Heart left ventricle (tissue), 16 donors: Measurements from ENCODE around the gene C6orf118. TPM values are rescaled to one million over a fixed set of nuclear protein-coding genes. Genes with fewer than 3 reads are reported as not detected.

Experiments used
- ATAC-seq, 4 donors: fragments of 200-7000 bp; cut with Tn5 transposase; one replicate each; pipeline ENCODE4 v1.9.1; 2020 to 2022; ENCODE audit warnings: moderate library complexity in 4 of 4, mild to moderate bottlenecking in 3 of 4, moderate number of reproducible peaks in 1 of 4
- DNase-seq, 5 donors: peaks; one replicate each; pipeline ENCODE4 v3.0.0-alpha.2; 2020
- H3K27ac ChIP-seq, 12 donors: fragments of 200-600 bp; sonication (generic) in 4 of 12; one replicate each; pipeline versions ENCODE4 v1.5.0 to v1.8.0; 2016 to 2022; ENCODE audit warnings: mild to moderate bottlenecking in 2 of 12
- H3K27me3 ChIP-seq, 9 donors: fragments of 200-600 bp; sonication (generic) in 2 of 9; one replicate each; pipeline versions ENCODE4 v1.5.1 to v1.8.0; 2016 to 2022; ENCODE audit warnings: mild to moderate bottlenecking in 3 of 9
- H3K36me3 ChIP-seq, 9 donors: fragments of 200-600 bp; sonication (generic) in 2 of 9; one replicate each; pipeline versions ENCODE4 v1.5.0 to v1.8.0; 2018 to 2022; ENCODE audit warnings: mild to moderate bottlenecking in 2 of 9
- H3K4me1 ChIP-seq, 12 donors: fragments of 200-600 bp; sonication (generic) in 4 of 12; one replicate each; pipeline versions ENCODE4 v1.5.0 to v1.8.0; 2016 to 2022; ENCODE audit warnings: mild to moderate bottlenecking in 3 of 12
- H3K4me3 ChIP-seq, 12 donors: fragments of 200-600 bp; sonication (generic) in 4 of 12; one replicate each; pipeline versions ENCODE4 v1.5.0 to v1.8.0; 2017 to 2022; ENCODE audit warnings: mild to moderate bottlenecking in 9 of 12, moderate library complexity in 4 of 12
- H3K9me3 ChIP-seq, 12 donors: fragments of 200-600 bp; sonication (generic) in 4 of 12; one replicate each; pipeline versions ENCODE4 v1.5.0 to v1.8.0; 2016 to 2022; ENCODE audit warnings: mild to moderate bottlenecking in 1 of 12
- POLR2A ChIP-seq, 2 donors: fragments of 450-650 bp; IDR thresholded peaks; one replicate each; pipeline ENCODE4 v1.6.1; 2017; ENCODE audit warnings: antibody characterized with exemption in 2 of 2, mild to moderate bottlenecking in 2 of 2, moderate library complexity in 2 of 2
- WGBS, 4 donors: extraction: QIAGEN DNeasy Blood & Tissue Kit in 2 of 4; methylation state at CpG; one replicate each; pipeline versions ENCODE4 v1.1.5 to v1.1.7; 2013 to 2018; 5-methylcytosine and 5-hydroxymethylcytosine counted together
- intact Hi-C, 10 donors: fragments of 100-400 bp; cut with DNase I; formaldehyde crosslinking; loops; one replicate each; pipeline versions ENCODE4 v1.11.1 to v1.14.2; 2022
- long read RNA-seq, 3 donors: library from polyadenylated mRNA; unstranded; transcript quantifications; one replicate each; pipeline ENCODE4 v2.0.0, GENCODE V29; 2020 to 2021
- polyA plus RNA-seq, 2 donors: library from polyadenylated mRNA; stranded (reverse); fragments of 200-250 nt; gene quantifications; one replicate each; pipeline ENCODE4 v1.2.3, GENCODE V29; 2013
- total RNA-seq, 9 donors: library from RNA; depleted of rRNA in 2 of 9; stranded (reverse); fragments of >200 nt in 2 of 9; fragmentation: NEBNext Ultra II Directional in 3 of 9; extraction: Animal tissue kit (Norgen Biotek cat#: 25700) in 3 of 9; gene quantifications; one replicate each; pipeline versions ENCODE4 v1.1.0 to v1.2.4, GENCODE V29; 2016 to 2023
- TF ChIP-seq, protein P1 (sequence below), 12 donors: fragments of 200-600 bp; sonication (generic) in 4 of 12; IDR thresholded peaks; one replicate each; pipeline versions ENCODE4 v1.5.0 to v1.8.0; 2018 to 2022; ENCODE audit warnings: antibody characterized with exemption in 12 of 12, mild to moderate bottlenecking in 5 of 12
- donor health status: ischemic (EF 13 %, LVEDD 7.1; RV severe dilation, severe dysfunction).
- donor health status: healthy with polysubstance abuse.
- donor health status: DM: no; HTN: yes; CAD: no.
- donor health status: DM: no; HTN: no; CAD: no.
- donor health status: ischemic (EF 25% LVEDD 6.9; RV normal size, moderate dysfunction).
- donor health status: ischemic (EF 25% LVEDD 5.7; RV mildly dilated, moderate dysfunction).
- donor health status: healthy.
- donor health status: DM: yes; HTN: yes; CAD: no.
- donor health status: ischemic (EF 35%, LVEDD 5.7; RV mildly dilated, moderate dysfunction).
- donor health status: nonischemic (EF 11% LVEDD 7.7; RV severe dilation, severe dysfunction).
- donor health status: DM: yes; HTN: yes; CAD: no.
- donor health status: PGD.
- donor health status: ischemic (EF 29% LVEDD 5.4; RV normal size, mild dysfunction).
- donor health status: nonischemic (EF 23%, LVEDD 6.1; RV moderate dilation, normal function).

The C6orf118 gene
- total RNA-seq: not detected
- not detected for polyA plus RNA-seq
- long read RNA-seq, donor 1: 0 reads
- long read RNA-seq, donor 2: 0 reads
- long read RNA-seq, donor 3: 0 reads

DNA sequence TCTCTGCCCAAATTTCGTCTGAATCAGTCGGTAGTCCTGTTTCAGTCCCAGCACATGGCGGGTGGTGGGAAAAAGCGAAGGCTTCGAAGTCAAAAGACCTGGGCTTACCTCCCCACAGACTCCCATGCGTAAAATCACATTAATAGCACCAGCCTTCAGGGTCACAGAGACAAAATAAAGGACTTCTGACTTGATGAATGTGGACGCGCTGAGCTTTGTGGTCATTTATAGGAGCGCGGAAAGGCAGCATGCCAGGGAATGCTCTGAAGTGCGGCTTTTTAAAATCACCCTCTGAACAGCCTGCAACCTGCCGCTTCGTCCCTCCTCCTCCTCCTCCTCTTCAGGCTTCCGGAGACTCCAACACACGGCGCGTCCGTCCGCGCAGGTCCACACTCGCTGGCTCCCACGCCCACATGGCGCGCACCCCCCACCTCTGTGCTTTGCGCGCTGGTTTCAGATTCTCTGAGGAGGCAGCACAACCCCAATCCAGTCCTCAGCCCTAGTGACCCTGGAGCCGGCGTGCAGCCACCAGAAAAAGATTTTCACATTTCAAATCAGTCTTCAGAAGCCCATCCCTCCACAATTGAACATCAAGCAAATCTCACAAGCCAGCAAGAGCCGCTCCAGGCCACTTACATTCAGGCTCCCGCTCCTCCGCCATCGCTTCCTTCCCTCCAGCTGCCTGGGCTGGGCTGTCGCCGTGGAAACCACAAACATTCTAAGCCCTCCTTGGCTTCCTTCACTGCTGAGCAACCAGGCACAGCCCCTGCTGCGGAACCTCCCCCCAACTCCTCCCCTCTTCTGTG lies at the start of gene C6orf118:
Gene C6orf118, minus strand, starts transcription at position 680 of the 806 bp plus-strand sequence. Its CDS starts 19 bp downstream, at position 661.
- Histone ChIP-seq H3K4me3 (peak within 1 kb of the TSS; percentile 14 to 59 (median 46)), H3K27ac (no peak within 1 kb of the TSS), H3K4me1 (peaks cover 0 to 13% (median 3%) of the 10 kb centered on the region in 12 donors), H3K9me3 (no peaks in the 10 kb centered on the region), H3K36me3 (no peaks in the 10 kb centered on the region), H3K27me3 (no peaks in the 10 kb centered on the region)
- 8 to 9% (median 9%) methylated on average over 35 of the region's 35 CpGs for WGBS, 4 donors
- DNase-seq: peak in 4 of 5 donors; percentile 56 to 63 (median 60)
- TF ChIP-seq POLR2A (IDR thresholded peaks at IDR 0.05): no peak
- TF ChIP-seq, protein P1, sequence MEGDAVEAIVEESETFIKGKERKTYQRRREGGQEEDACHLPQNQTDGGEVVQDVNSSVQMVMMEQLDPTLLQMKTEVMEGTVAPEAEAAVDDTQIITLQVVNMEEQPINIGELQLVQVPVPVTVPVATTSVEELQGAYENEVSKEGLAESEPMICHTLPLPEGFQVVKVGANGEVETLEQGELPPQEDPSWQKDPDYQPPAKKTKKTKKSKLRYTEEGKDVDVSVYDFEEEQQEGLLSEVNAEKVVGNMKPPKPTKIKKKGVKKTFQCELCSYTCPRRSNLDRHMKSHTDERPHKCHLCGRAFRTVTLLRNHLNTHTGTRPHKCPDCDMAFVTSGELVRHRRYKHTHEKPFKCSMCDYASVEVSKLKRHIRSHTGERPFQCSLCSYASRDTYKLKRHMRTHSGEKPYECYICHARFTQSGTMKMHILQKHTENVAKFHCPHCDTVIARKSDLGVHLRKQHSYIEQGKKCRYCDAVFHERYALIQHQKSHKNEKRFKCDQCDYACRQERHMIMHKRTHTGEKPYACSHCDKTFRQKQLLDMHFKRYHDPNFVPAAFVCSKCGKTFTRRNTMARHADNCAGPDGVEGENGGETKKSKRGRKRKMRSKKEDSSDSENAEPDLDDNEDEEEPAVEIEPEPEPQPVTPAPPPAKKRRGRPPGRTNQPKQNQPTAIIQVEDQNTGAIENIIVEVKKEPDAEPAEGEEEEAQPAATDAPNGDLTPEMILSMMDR (IDR thresholded peaks at IDR 0.05): no peak
- intact Hi-C loops: no loop called here
- peak; percentile 84 to 97 (median 89) for ATAC-seq

DNA sequence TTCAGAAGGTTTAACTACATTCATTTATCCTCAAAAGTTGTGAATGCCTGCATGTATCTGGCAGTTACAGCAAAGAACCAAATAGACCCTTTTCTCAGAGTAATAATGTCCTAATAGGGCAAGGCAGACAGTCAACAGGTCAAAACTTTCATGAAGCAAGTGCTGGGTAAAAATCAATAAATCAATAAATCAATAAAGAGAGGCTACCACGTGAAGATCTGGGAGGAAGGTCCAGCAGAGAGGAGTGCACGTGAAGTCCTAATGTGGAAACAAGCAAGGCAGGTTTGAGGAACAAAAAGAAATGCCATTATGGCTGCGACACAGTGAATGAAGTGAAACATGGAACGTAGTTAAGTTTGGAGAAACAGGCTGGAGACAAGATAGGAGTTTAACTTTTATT lies 36.3 kb upstream of the C6orf118 start:
- Histone ChIP-seq H3K4me3 (no peak overlapping the region), H3K36me3 (peaks cover 0 to 27% (median 3%) of the 10 kb centered on the region in 9 donors), H3K27ac (no peak overlapping the region), H3K4me1 (no peaks in the 10 kb centered on the region), H3K9me3 (peaks cover 0 to 5% (median 0%) of the 10 kb centered on the region in 12 donors), H3K27me3 (no peaks in the 10 kb centered on the region)
- WGBS, 4 donors: 86 to 90% (median 89%) methylated on average over 4 of the region's 4 CpGs
- no peak for DNase-seq
- no peak for TF ChIP-seq POLR2A (IDR thresholded peaks at IDR 0.05)
- TF ChIP-seq, protein P1 (IDR thresholded peaks at IDR 0.05): no peak
- no peak for ATAC-seq
- intact Hi-C loops: no loop called here

DNA sequence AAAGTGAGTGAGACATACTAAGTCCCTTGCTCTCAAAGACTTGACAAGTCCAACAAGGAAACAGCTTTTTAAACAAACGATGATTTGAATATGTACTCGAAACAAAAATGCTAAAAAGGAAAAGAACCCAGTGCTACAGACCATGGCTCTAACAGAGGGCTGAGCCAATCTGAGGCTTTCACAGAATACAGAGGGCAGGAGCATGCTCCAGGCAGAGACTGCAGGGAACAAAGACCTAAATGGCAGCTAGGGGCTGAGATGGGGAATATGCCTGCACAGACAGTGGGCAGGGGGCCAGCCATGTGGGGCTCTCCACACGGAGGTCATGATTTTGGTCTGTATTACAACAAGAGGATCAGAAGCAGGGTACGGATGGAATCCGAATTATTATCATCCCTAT lies 31.1 kb upstream of the C6orf118 start:
- Histone ChIP-seq H3K36me3 (peaks cover 0 to 28% (median 6%) of the 10 kb centered on the region in 9 donors), H3K9me3 (peaks cover 0 to under 1% (median 0%) of the 10 kb centered on the region in 12 donors), H3K27me3 (no peaks in the 10 kb centered on the region), H3K4me3 (no peak overlapping the region), H3K27ac (no peak overlapping the region), H3K4me1 (no peaks in the 10 kb centered on the region)
- intact Hi-C loops: no loop called here
- TF ChIP-seq, protein P1 (IDR thresholded peaks at IDR 0.05): no peak
- no peak for TF ChIP-seq POLR2A (IDR thresholded peaks at IDR 0.05)
- 87 to 90% (median 88%) methylated on average over 5 of the region's 5 CpGs for WGBS, 4 donors
- ATAC-seq: no peak
- DNase-seq: no peak

DNA sequence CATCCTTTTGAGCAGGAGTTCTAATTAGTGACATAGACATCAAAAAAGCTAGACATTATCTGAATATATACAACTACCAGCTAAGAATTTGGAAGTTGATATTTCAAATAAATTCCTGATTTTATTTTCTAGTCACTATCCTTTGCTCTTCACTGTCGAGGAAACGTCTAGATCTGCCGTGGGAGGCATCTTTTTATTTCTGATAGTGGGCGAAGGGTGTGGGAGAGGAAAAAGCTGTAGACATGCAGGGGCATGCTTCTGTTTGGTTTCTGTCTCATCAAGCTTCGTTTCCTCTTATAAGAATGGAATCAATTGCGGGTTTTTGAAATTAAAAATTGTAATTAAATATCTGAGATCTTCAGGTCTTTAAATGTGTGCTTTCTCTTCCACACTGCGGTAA lies 16.2 kb upstream of the C6orf118 start:
- intact Hi-C loops: no loop called here
- Histone ChIP-seq H3K9me3 (peaks cover 0 to 17% (median 9%) of the 10 kb centered on the region in 12 donors), H3K4me3 (no peak overlapping the region), H3K27ac (no peak overlapping the region), H3K27me3 (no peaks in the 10 kb centered on the region), H3K36me3 (no peaks in the 10 kb centered on the region), H3K4me1 (no peaks in the 10 kb centered on the region)
- 87 to 90% (median 88%) methylated on average over 7 of the region's 7 CpGs for WGBS, 4 donors
- TF ChIP-seq, protein P1 (IDR thresholded peaks at IDR 0.05): no peak
- TF ChIP-seq POLR2A (IDR thresholded peaks at IDR 0.05): no peak
- DNase-seq (no peak), ATAC-seq (no peak)
